ENCODE results near the gene CCT2. TPM values are rescaled to one million over a fixed set of nuclear protein-coding genes. Genes with fewer than 3 reads are reported as not detected.

CCT2 gene
- polyA plus RNA-seq, 1 donor from 2014 or later = 458 TPM

DNA sequence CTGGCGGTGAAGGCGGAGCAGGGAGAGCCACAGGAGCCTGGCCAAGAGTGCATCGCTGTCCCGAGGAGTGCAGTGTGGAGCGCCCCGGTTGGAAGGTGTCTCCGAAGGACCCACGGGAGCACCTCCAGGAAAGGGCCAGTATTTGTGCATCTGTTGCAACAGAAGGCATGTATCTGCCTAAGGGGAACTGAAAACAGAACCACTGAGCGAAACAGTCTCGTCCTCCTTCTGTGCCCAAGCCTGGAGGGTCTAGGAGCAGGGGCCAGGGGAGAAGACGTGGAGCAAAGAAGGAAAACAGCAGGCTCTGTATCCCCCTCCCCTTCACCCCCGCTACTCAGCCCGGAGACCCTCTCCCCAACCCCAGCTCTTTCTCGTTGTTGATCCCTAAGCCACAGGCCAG is 30.8 kb downstream of the CCT2 start:
- Histone ChIP-seq H3K9ac (ENCODE audit: low read length) (no peak overlapping the region), H3F3A (ENCODE audit: insufficient read depth, low read length, poor library complexity, severe bottlenecking) (no peaks in the 10 kb centered on the region), H3K9me2 (ENCODE audit: insufficient read depth, low read length) (no peaks in the 10 kb centered on the region), H3K79me2 (replicated peaks; ENCODE audit: insufficient read depth, low read length) (no peaks in the 10 kb centered on the region), H3K27me3 (ENCODE audit: insufficient read depth, low read depth, low read length) (no peaks in the 10 kb centered on the region), H3K9me3 (ENCODE audit: low read length) (no peaks in the 10 kb centered on the region), H3K36me3 (ENCODE audit: insufficient read depth, low read length) (no peaks in the 10 kb centered on the region), H3K27ac (ENCODE audit: low read length) (no peak overlapping the region), H2AFZ (ENCODE audit: low read depth, low read length) (no peak overlapping the region), H3K4me2 (ENCODE audit: low read length) (no peak overlapping the region), H4K20me1 (ENCODE audit: insufficient read depth) (no peaks in the 10 kb centered on the region), H3K4me3 (ENCODE audit: low read length) (no peak overlapping the region)
- TF ChIP-seq MXI1 (conservative IDR thresholded peaks at IDR 0.05; ENCODE audit: poor library complexity, severe bottlenecking) (no peak), TAF1 (IDR thresholded peaks at IDR 0.05; ENCODE audit: low read depth) (no peak)

- H2AFZ ChIP-seq (ENCODE audit: low read depth, low read length) = no peak overlapping the region
- no peak overlapping the region for H3K4me2 ChIP-seq (ENCODE audit: low read length)
- no peaks in the 10 kb centered on the region for H3K27me3 ChIP-seq (ENCODE audit: insufficient read depth, low read depth, low read length)
- no peak overlapping the region for H3K27ac ChIP-seq (ENCODE audit: low read length)
- no peaks in the 10 kb centered on the region for H3K36me3 ChIP-seq (ENCODE audit: insufficient read depth, low read length)
- no peak overlapping the region for H3K9ac ChIP-seq (ENCODE audit: low read length)
- H3K79me2 ChIP-seq (replicated peaks; ENCODE audit: insufficient read depth, low read length) = no peaks in the 10 kb centered on the region
- no peaks in the 10 kb centered on the region for H3K9me2 ChIP-seq (ENCODE audit: insufficient read depth, low read length)
- H4K20me1 ChIP-seq (ENCODE audit: insufficient read depth) = no peaks in the 10 kb centered on the region
- no peak for TF ChIP-seq SMC3 (conservative IDR thresholded peaks at IDR 0.05; ENCODE audit: poor library complexity)
- no peak overlapping the region for H3K4me3 ChIP-seq (ENCODE audit: low read length)
- H3F3A ChIP-seq (ENCODE audit: insufficient read depth, low read length, poor library complexity, severe bottlenecking) = no peaks in the 10 kb centered on the region
- no peaks in the 10 kb centered on the region for H3K9me3 ChIP-seq (ENCODE audit: low read length)
These were observed 33.8 kb downstream of the CCT2 start for GRCh38 chr12:69619050-69619449.

DNA sequence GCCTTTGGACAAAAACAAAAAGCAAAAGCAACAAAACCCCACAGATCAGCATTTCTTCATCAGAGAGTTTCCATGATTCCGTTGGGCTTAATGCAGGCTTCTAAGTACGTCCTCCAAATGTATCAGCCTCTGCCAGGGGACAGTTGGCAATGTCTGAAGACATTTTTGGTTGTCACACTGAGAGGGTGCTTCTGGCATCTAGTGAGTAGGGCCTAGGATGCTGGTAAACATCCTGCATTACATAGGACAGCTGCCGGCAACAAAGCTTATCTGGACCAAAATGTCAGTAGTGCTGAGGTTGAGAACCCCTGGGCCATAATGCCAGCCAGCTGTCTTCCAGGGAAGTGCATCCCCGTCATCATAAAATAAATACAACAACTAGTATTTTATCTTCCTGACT is 34.8 kb downstream of the CCT2 start:
- Histone ChIP-seq H3K9ac (ENCODE audit: low read length) (no peak overlapping the region), H3F3A (ENCODE audit: insufficient read depth, low read length, poor library complexity, severe bottlenecking) (no peaks in the 10 kb centered on the region), H3K9me2 (ENCODE audit: insufficient read depth, low read length) (no peaks in the 10 kb centered on the region), H4K20me1 (ENCODE audit: insufficient read depth) (no peaks in the 10 kb centered on the region), H3K4me2 (ENCODE audit: low read length) (no peak overlapping the region), H3K9me3 (ENCODE audit: low read length) (no peaks in the 10 kb centered on the region), H3K27ac (ENCODE audit: low read length) (no peak overlapping the region), H3K79me2 (replicated peaks; ENCODE audit: insufficient read depth, low read length) (no peaks in the 10 kb centered on the region), H2AFZ (ENCODE audit: low read depth, low read length) (no peak overlapping the region), H3K4me3 (ENCODE audit: low read length) (no peak overlapping the region), H3K27me3 (ENCODE audit: insufficient read depth, low read depth, low read length) (no peaks in the 10 kb centered on the region), H3K36me3 (ENCODE audit: insufficient read depth, low read length) (no peaks in the 10 kb centered on the region)
- TF ChIP-seq MXI1 (conservative IDR thresholded peaks at IDR 0.05; ENCODE audit: poor library complexity, severe bottlenecking) = no peak

GRCh38 chr12:69620921-69621320 is 35.7 kb downstream of the CCT2 start:
- H3K9me3 ChIP-seq (ENCODE audit: low read length) = no peaks in the 10 kb centered on the region
- no peak overlapping the region for H3K4me3 ChIP-seq (ENCODE audit: low read length)
- H3F3A ChIP-seq (ENCODE audit: insufficient read depth, low read length, poor library complexity, severe bottlenecking) = no peaks in the 10 kb centered on the region

More at GRCh38 chr12:69620921-69621320, 35.7 kb downstream of the CCT2 start:
- Histone ChIP-seq H3K4me2 (ENCODE audit: low read length) (no peak overlapping the region), H3K79me2 (replicated peaks; ENCODE audit: insufficient read depth, low read length) (no peaks in the 10 kb centered on the region), H4K20me1 (ENCODE audit: insufficient read depth) (no peaks in the 10 kb centered on the region), H2AFZ (ENCODE audit: low read depth, low read length) (no peak overlapping the region), H3K27me3 (ENCODE audit: insufficient read depth, low read depth, low read length) (no peaks in the 10 kb centered on the region), H3K9me2 (ENCODE audit: insufficient read depth, low read length) (no peaks in the 10 kb centered on the region), H3K9ac (ENCODE audit: low read length) (no peak overlapping the region), H3K27ac (ENCODE audit: low read length) (no peak overlapping the region), H3K36me3 (ENCODE audit: insufficient read depth, low read length) (no peaks in the 10 kb centered on the region)
- no peak for TF ChIP-seq MXI1 (conservative IDR thresholded peaks at IDR 0.05; ENCODE audit: poor library complexity, severe bottlenecking)
- no peak for TF ChIP-seq TAF1 (IDR thresholded peaks at IDR 0.05; ENCODE audit: low read depth)
- TF ChIP-seq EP300 (conservative IDR thresholded peaks at IDR 0.05; ENCODE audit: poor library complexity, severe bottlenecking) = no peak
- no peak for TF ChIP-seq SMC3 (conservative IDR thresholded peaks at IDR 0.05; ENCODE audit: poor library complexity)
- TF ChIP-seq, protein P1, sequence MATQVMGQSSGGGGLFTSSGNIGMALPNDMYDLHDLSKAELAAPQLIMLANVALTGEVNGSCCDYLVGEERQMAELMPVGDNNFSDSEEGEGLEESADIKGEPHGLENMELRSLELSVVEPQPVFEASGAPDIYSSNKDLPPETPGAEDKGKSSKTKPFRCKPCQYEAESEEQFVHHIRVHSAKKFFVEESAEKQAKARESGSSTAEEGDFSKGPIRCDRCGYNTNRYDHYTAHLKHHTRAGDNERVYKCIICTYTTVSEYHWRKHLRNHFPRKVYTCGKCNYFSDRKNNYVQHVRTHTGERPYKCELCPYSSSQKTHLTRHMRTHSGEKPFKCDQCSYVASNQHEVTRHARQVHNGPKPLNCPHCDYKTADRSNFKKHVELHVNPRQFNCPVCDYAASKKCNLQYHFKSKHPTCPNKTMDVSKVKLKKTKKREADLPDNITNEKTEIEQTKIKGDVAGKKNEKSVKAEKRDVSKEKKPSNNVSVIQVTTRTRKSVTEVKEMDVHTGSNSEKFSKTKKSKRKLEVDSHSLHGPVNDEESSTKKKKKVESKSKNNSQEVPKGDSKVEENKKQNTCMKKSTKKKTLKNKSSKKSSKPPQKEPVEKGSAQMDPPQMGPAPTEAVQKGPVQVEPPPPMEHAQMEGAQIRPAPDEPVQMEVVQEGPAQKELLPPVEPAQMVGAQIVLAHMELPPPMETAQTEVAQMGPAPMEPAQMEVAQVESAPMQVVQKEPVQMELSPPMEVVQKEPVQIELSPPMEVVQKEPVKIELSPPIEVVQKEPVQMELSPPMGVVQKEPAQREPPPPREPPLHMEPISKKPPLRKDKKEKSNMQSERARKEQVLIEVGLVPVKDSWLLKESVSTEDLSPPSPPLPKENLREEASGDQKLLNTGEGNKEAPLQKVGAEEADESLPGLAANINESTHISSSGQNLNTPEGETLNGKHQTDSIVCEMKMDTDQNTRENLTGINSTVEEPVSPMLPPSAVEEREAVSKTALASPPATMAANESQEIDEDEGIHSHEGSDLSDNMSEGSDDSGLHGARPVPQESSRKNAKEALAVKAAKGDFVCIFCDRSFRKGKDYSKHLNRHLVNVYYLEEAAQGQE (IDR thresholded peaks at IDR 0.05; ENCODE audit: borderline replicate concordance) = no peak
- TF ChIP-seq POLR2AphosphoS5 (IDR thresholded peaks at IDR 0.05) = no peak
- TF ChIP-seq EZH2 (IDR thresholded peaks at IDR 0.05; ENCODE audit: borderline replicate concordance, insufficient read depth, low read length, poor library complexity, severe bottlenecking) = no peak
- TF ChIP-seq CTCF (IDR thresholded peaks at IDR 0.05; ENCODE audit: poor library complexity, severe bottlenecking) = no peak

All from neural cell (in vitro differentiated cells).